Measurements from ENCODE around the gene AGFG2.
"Not testable (repeated sequence)": the region's sequence is repeated elsewhere in the genome, so short reads cannot be mapped to it uniquely, and the experiment has no call there.

The AGFG2 gene, protein sequence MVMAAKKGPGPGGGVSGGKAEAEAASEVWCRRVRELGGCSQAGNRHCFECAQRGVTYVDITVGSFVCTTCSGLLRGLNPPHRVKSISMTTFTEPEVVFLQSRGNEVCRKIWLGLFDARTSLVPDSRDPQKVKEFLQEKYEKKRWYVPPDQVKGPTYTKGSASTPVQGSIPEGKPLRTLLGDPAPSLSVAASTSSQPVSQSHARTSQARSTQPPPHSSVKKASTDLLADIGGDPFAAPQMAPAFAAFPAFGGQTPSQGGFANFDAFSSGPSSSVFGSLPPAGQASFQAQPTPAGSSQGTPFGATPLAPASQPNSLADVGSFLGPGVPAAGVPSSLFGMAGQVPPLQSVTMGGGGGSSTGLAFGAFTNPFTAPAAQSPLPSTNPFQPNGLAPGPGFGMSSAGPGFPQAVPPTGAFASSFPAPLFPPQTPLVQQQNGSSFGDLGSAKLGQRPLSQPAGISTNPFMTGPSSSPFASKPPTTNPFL

GRCh38 chr7:100538654-100539435 lies at the start of gene AGFG2:
Gene AGFG2, plus strand, starts transcription at chr7:100539203. Its CDS starts 144 bp downstream, at chr7:100539347.
- DNase-seq = peak; percentile 100

GRCh38 chr7:100489824-100490223 lies 49.2 kb upstream of the AGFG2 start:
- DNase-seq = peak; percentile 94

GRCh38 chr7:100490483-100491191 lies 48.4 kb upstream of the AGFG2 start:
- DNase-seq = no peak

DNA sequence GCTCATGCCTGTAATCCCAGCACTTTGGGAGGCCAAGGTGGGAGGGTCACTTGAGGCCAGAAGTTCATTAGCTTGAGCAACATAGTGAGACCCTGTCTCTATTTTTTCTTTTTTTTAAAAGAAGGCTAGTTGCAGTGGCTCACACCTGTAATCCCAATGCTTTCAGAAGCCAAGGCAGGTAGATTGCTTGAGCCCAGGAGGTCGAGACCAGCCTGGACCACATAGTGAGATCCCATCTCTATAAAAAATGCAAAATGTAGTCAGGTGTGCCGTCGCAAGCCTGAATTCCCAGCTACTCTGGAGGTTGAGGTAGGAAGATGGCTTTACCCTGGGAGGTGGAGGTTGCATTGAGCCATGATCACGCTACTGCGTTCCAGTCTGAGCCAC lies 47.8 kb upstream of the AGFG2 start:
- no peak for DNase-seq

GRCh38 chr7:100492738-100493475 lies 46.1 kb upstream of the AGFG2 start:
- no peak for DNase-seq

DNA sequence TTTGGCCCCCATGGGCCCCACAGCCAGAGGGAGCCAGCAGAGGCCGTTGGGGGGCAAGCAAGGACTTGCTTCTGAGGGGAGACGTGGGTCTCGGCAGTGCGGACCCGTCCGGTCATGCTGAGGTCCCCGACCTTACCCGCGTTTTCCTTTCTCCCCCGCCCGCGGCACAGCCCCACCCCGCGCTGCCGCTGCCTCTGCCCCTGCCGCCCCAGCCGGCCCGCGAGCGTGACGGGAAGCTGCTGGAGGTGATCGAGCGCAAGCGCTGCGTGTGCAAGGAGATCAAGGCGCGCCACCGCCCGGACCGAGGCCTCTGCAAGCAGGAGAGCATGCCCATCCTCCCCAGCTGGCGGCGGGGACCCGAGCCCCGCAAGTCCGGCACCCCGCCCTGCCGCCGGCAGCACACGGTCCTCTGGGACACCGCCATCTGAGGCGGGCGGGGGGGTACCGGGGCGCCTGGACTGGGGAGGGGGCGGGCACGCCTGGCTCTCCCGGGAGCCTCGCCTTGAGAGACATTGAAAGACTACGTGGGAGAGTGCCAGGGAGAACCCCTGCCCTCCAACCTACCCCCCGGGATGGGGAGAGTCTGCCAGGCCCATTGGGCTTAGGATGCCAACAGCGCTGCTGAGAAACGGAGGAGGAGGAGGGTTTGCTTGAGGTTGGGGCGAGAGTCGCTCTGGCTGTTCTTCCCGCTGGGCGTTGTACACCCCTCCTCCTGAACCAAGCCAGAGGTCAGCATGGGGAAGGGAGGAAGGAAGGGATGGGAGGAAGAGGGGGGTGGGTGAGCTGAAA lies 45.3 kb upstream of the AGFG2 start:
- no peak for DNase-seq

GRCh38 chr7:100496509-100496908 lies 42.5 kb upstream of the AGFG2 start:
- DNase-seq = no peak

GRCh38 chr7:100500743-100501142 lies 38.3 kb upstream of the AGFG2 start:
- DNase-seq = not testable (repeated sequence)

GRCh38 chr7:100504031-100504430 lies 35.0 kb upstream of the AGFG2 start:
- DNase-seq = not testable (repeated sequence)

GRCh38 chr7:100504887-100505611 lies 34.0 kb upstream of the AGFG2 start:
- DNase-seq = no peak

DNA sequence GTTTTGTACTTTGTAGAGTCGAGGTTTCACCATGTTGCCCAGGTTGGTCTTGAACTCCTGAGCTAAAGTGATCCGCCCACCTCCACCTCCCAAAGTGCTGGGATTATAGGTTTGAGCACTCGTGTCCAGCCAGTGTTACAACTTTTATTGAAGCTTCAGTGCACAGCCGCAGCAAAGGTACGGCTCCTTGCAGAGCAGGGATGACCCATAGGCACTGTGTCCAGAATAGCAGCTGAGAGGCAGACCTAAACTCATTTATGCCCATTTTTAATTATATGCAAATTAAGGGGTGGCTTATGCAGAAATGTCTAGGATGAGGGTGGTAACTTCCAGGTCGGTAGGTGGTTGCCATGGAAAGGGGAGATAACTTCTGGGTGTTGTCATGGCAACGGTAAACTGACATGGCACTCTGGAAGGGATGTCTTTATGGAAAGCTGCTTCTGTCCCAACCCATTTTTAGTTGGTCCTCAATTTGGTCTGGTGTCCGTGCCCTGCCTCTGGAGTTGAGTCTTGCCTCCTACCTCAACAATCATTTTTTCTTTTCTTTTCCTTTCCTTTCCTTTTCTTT lies 32.6 kb upstream of the AGFG2 start:
- DNase-seq = no peak

DNA sequence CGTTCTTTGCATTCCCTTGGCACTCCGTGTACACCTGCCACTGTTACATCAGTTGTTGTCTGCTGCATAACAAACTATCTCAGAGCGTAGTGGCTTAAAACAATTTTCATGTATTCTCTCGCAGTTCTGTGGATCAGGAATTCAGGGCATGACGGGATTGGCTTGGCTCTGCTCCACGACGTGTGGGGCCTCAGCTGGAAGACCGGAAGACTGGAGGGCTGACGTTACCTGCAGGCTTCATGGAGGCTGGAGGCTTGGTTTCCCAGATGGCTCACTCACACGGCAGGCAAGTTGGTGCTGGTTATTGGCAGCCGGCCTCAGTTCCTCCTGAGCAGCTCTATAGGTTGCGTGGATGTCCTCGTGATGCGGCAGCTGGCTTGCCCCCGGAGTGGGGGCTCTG lies 29.8 kb upstream of the AGFG2 start:
- peak; percentile 92 for DNase-seq

DNA sequence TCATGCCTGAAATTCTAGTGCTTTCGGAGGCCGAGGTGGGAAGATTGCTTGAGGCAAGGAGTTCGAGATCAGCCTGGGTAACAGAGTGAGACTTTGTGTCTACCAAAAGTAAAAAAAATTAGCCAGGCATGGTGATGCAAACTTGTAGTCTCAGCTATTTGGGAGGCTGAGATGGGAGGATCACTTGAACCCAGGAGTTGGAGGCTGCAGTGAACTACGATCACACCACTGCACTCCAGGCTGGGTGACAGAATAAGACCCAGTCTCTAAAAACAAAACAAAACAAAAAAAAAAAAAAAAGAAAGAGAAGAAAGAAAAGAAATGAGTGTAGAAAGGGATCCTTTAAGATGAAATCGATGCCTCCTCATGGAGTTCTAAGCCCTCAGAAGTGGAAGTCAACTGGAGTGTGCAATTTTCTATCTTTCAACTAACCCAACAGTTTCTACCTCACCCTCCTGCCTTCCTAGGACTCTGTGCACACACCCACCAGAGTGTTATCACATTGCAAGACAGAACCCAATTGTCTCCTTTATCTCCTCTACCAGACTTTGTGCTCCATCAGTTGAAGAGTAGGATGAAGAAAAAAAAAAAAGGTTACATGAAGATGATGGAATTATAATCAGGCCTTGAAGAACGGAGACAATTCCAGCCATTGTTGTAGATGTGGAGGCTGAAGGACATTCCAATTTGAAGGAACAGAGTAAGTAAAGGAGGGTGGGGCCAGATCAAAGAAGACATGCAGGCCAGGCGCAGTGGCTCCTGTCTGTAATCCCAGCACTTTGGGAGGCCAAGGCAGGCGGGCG lies 28.4 kb upstream of the AGFG2 start:
- DNase-seq = no peak

DNA sequence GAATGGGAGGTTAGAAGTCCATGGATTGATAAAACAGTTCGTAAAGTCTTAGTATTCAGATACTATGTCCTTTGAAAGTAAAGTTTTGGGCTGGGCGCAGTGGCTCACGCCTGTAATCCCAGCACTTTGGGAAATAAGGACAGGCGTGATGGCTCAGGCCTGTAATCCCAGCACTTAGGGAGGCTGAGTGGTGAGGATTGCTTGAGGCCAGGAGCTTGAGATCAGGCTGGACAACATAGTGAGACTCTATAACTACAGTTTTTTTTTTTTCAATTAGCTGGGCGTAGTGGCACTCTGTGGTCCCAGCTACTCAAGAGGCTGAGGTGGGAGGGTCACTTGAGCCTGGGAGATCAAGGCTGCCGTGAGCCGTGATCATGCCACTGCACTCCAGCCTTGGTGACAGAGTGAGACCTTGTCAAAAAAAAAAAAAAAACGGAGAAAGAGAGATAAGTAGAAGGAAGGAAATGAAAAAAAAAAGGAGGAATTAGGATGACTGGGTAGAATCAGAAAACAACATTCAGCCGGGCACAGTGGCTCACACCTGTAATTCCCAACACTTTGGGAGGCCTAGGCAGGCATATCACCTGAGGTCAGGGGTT lies 25.7 kb upstream of the AGFG2 start:
- no peak for DNase-seq

GRCh38 chr7:100515072-100515532 lies 23.9 kb upstream of the AGFG2 start:
- peak; percentile 91 for DNase-seq

- DNase-seq = peak; percentile 95
Observed at GRCh38 chr7:100516135-100516812, 22.7 kb upstream of the AGFG2 start.

DNA sequence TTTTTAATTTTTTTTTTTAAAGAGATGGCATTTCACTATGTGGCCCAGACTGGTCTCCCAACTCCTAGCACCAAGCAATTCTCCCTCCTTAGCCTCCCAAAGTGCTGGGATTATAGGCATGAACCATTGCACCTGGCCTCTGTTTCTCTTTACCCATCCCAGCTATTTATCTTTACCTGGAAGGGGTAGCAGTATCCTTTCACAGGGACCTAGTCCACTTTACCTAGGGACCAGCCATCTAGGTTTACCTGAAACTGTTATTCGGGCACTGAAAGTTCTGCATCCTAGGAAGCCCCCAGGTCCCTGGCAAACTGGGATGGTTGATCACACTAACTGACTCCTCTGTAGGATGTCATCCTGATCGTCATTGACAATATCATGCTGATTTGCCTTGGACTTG lies 21.7 kb upstream of the AGFG2 start:
- DNase-seq = no peak

DNA sequence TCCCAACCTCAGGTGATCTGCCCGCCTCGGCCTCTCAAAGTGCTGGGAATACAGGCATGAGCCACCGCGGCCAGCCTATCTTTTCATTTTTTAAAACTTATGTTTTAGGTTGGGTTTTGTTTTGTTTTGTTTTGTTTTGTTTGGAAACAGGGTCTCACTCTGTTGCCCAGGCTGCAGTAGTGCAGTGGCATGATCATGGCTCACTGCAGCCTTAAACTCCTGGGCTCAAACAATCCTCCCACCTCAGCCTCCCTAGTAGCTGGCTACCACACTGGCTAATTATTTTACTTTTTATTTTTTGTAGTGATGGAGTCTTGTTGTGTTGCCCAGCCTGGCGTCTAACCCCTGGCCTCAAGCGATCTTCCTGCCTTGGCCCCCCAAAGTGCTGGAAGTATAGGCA lies 19.4 kb upstream of the AGFG2 start:
- DNase-seq = no peak

DNA sequence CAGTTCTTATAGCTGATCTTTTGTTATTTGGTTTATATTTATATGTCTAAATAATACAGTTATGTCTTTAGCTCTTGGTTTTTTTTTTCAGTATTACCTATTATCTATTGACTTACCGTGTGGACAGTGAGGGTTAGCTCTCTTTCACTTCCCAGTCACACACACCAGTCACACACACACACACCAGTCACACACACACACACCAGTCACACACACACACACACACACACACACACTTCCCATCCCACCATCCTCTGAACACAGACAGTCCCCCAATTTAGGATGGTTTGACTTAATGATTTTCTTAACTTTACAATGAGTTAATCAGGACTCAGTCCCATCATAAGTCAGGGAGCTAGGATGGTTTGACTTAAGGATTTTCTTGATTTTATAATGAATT lies 18.9 kb upstream of the AGFG2 start:
- DNase-seq = no peak
